ENCODE measurements around the gene NRP1. TPM values are rescaled to one million over a fixed set of nuclear protein-coding genes. Genes with fewer than 3 reads are reported as not detected.
"Not testable (repeated sequence)": the region's sequence is repeated elsewhere in the genome, so short reads cannot be mapped to it uniquely, and the experiment has no call there.

Gene NRP1
- total and polyA plus RNA-seq, 4 donors, result 19.2 to 221 (median 82.2) TPM

DNA sequence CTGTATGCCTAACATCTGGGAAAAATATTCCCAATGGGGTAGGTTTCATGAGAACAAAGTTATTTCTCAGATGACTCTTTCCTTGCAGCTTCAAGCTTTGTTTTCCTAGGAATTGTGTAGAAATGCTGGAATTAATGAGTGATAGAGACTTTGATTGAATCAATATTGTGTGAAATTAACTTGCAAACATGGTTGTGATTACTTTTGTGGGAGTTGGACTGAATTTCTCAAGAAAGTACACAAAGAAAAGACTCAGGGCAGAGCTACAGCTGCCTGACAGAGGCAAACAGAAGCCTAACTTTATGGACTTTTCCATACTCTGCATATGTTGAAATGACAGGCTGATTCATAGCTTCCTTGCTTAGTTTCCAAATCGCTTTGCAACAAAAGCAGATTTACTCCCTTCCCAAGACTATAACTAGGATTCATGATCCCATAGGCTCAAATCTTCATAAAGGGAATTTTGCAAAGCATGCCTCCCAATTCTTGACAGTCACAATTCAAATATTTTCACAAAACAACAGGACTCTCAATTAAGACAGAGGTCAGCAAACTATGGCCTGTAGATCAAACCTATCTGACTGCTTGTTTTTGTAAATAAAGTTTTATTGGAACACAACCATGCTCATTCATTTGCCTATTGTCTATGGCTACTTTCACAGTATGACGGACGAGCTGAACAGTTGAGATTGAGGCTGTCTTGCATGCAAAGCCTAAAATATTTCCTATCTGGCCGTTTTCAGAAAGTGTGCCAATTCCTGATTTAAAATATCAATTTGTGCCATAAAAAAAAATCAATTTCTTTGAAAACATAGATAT is 27.6 kb downstream of the NRP1 start:
- 82 to 85% methylated on average over 4 of the region's 4 CpGs for WGBS, 2 donors
- H3K9me3 ChIP-seq (ENCODE audit: control insufficient read depth, low read length), result no peaks in the 10 kb centered on the region
- peaks cover 0 to 17% of the 10 kb centered on the region in 2 donors for H3K4me1 ChIP-seq (ENCODE audit: control insufficient read depth in 1 of 2, insufficient read depth in 2 of 2, low read length in 2 of 2)
- no peak for ATAC-seq (ENCODE audit: low FRiP score)
- H3K27me3 ChIP-seq (ENCODE audit: control insufficient read depth in 1 of 2, insufficient read depth in 2 of 2, low read length in 1 of 2), result no peaks in the 10 kb centered on the region
- no peak overlapping the region for H3K4me3 ChIP-seq (ENCODE audit: low read length in 2 of 2)
- peaks cover 0 to 2% of the 10 kb centered on the region in 2 donors for H3K36me3 ChIP-seq (ENCODE audit: control insufficient read depth in 1 of 2, insufficient read depth in 2 of 2, low read length in 1 of 2)
- intact Hi-C loops (cut with DNase I), result no loop called here
- DNase-seq, result no peak
- H3K27ac ChIP-seq (ENCODE audit: low read depth in 1 of 2, low read length in 2 of 2), result no peak overlapping the region

DNA sequence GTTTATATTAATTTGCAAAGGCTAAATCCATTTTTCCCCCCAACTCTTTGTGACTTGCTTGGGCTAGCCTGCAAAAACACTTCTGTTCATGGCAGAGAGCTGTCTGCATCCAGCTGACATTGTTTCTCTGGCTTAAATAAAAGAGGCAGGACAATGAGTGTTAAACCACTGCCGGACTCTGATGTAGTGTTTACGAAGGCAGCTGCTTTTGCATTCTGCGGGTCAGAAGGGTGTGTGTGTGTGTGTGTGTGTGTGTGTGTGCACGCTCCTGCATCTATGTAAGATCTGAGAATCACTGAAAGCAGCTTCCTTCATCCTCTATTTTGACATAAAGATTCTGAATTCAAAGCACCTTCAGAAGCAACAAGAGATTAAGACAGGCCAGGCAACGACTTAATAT is 28.3 kb downstream of the NRP1 start:
- peaks cover 0 to 2% of the 10 kb centered on the region in 2 donors for H3K36me3 ChIP-seq (ENCODE audit: control insufficient read depth in 1 of 2, insufficient read depth in 2 of 2, low read length in 1 of 2)
- H3K27me3 ChIP-seq (ENCODE audit: control insufficient read depth in 1 of 2, insufficient read depth in 2 of 2, low read length in 1 of 2), result no peaks in the 10 kb centered on the region
- no peak overlapping the region for H3K4me3 ChIP-seq (ENCODE audit: low read length in 2 of 2)
- DNase-seq, result no peak
- no peaks in the 10 kb centered on the region for H3K9me3 ChIP-seq (ENCODE audit: control insufficient read depth, low read length)
- peaks cover 0 to 17% of the 10 kb centered on the region in 2 donors for H3K4me1 ChIP-seq (ENCODE audit: control insufficient read depth in 1 of 2, insufficient read depth in 2 of 2, low read length in 2 of 2)
- ATAC-seq (ENCODE audit: low FRiP score), result no peak
- no peak overlapping the region for H3K27ac ChIP-seq (ENCODE audit: low read depth in 1 of 2, low read length in 2 of 2)
- 41 to 46% methylated on average over 5 of the region's 5 CpGs for WGBS, 2 donors
- intact Hi-C loops (cut with DNase I), result no loop called here

GRCh38 chr10:33304423-33305225 is 29.8 kb downstream of the NRP1 start:
- intact Hi-C loops (cut with DNase I), result no loop called here
- no peak overlapping the region for H3K4me3 ChIP-seq (ENCODE audit: low read length in 2 of 2)
- H3K9me3 ChIP-seq (ENCODE audit: control insufficient read depth, low read length), result no peaks in the 10 kb centered on the region
- H3K27me3 ChIP-seq (ENCODE audit: control insufficient read depth in 1 of 2, insufficient read depth in 2 of 2, low read length in 1 of 2), result no peaks in the 10 kb centered on the region
- ATAC-seq (ENCODE audit: low FRiP score) (no peak), DNase-seq (no peak)
- peaks cover 0 to 17% of the 10 kb centered on the region in 2 donors for H3K4me1 ChIP-seq (ENCODE audit: control insufficient read depth in 1 of 2, insufficient read depth in 2 of 2, low read length in 2 of 2)
- no peak overlapping the region for H3K27ac ChIP-seq (ENCODE audit: low read depth in 1 of 2, low read length in 2 of 2)
- peaks cover 0 to 2% of the 10 kb centered on the region in 2 donors for H3K36me3 ChIP-seq (ENCODE audit: control insufficient read depth in 1 of 2, insufficient read depth in 2 of 2, low read length in 1 of 2)
- WGBS, 2 donors, result 82 to 88% methylated on average over 6 of the region's 6 CpGs

GRCh38 chr10:33303988-33304387 is 30.5 kb downstream of the NRP1 start:
- no peak overlapping the region for H3K27ac ChIP-seq (ENCODE audit: low read depth in 1 of 2, low read length in 2 of 2)
- no peaks in the 10 kb centered on the region for H3K27me3 ChIP-seq (ENCODE audit: control insufficient read depth in 1 of 2, insufficient read depth in 2 of 2, low read length in 1 of 2)
- ATAC-seq (ENCODE audit: low FRiP score) (no peak), DNase-seq (no peak)
- intact Hi-C loops (cut with DNase I), result no loop called here
- WGBS, 2 donors, result 32 to 38% methylated on average over 3 of the region's 3 CpGs
- peaks cover 0 to 2% of the 10 kb centered on the region in 2 donors for H3K36me3 ChIP-seq (ENCODE audit: control insufficient read depth in 1 of 2, insufficient read depth in 2 of 2, low read length in 1 of 2)
- no peaks in the 10 kb centered on the region for H3K9me3 ChIP-seq (ENCODE audit: control insufficient read depth, low read length)
- H3K4me3 ChIP-seq (ENCODE audit: low read length in 2 of 2), result no peak overlapping the region
- H3K4me1 ChIP-seq (ENCODE audit: control insufficient read depth in 1 of 2, insufficient read depth in 2 of 2, low read length in 2 of 2), result peaks cover 0 to 17% of the 10 kb centered on the region in 2 donors

GRCh38 chr10:33302208-33302829 is 32.1 kb downstream of the NRP1 start:
- H3K9me3 ChIP-seq (ENCODE audit: control insufficient read depth, low read length), result no peaks in the 10 kb centered on the region
- 88 to 89% methylated on average over 2 of the region's 2 CpGs for WGBS, 2 donors
- H3K36me3 ChIP-seq (ENCODE audit: control insufficient read depth in 1 of 2, insufficient read depth in 2 of 2, low read length in 1 of 2), result peaks cover 0 to 2% of the 10 kb centered on the region in 2 donors
- no peak overlapping the region for H3K27ac ChIP-seq (ENCODE audit: low read depth in 1 of 2, low read length in 2 of 2)
- H3K27me3 ChIP-seq (ENCODE audit: control insufficient read depth in 1 of 2, insufficient read depth in 2 of 2, low read length in 1 of 2), result no peaks in the 10 kb centered on the region
- H3K4me1 ChIP-seq (ENCODE audit: control insufficient read depth in 1 of 2, insufficient read depth in 2 of 2, low read length in 2 of 2), result peaks cover 0 to 20% of the 10 kb centered on the region in 2 donors
- H3K4me3 ChIP-seq (ENCODE audit: low read length in 2 of 2), result no peak overlapping the region
- no peak for DNase-seq
- ATAC-seq (ENCODE audit: low FRiP score), result no peak
- intact Hi-C loops (cut with DNase I), result no loop called here

DNA sequence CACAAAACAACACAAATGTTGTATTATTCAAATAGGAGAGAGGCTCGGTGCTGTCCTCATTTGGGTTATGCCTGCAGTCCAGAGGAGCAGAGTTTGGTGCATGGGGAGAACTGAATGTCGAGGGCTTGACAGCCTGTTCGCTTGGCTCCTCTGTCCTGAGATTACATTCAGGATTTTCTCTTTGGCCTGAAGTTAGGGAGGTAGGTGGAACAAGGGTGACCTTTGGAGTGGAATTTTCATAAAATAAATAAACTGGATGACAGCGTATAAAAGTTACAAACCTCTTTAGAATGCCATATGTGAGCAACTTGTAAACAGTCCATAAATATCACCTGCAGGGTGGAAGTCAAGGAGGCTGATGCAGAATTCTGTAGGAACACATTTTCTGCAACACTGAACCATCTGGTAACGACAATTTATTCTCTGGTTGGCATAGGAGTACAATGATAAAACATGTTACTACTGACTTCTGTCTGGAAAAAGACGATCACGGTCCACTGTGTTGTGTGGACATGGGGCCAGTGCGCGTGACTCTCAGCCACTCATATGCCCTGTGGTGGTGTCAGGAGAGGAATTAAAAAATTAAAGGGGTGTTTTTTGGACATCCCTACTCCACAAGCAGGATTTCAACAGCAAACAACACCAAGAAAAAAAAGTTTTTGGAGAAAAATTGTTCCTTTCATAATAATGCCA is 33.2 kb downstream of the NRP1 start:
- intact Hi-C loops (cut with DNase I), result no loop called here
- 81 to 82% methylated on average over 9 of the region's 9 CpGs for WGBS, 2 donors
- no peak overlapping the region for H3K27ac ChIP-seq (ENCODE audit: low read depth in 1 of 2, low read length in 2 of 2)

GRCh38 chr10:33300544-33300943 is 33.9 kb downstream of the NRP1 start:
- 81 to 88% methylated on average over 3 of the region's 3 CpGs for WGBS, 2 donors
- peaks cover 1 to 15% of the 10 kb centered on the region in 2 donors for H3K4me1 ChIP-seq (ENCODE audit: control insufficient read depth in 1 of 2, insufficient read depth in 2 of 2, low read length in 2 of 2)
- H3K36me3 ChIP-seq (ENCODE audit: control insufficient read depth in 1 of 2, insufficient read depth in 2 of 2, low read length in 1 of 2); H3K4me3 ChIP-seq (ENCODE audit: low read length in 2 of 2); H3K27ac ChIP-seq (ENCODE audit: low read depth in 1 of 2, low read length in 2 of 2); intact Hi-C loops (cut with DNase I); H3K9me3 ChIP-seq (ENCODE audit: control insufficient read depth, low read length); ATAC-seq (ENCODE audit: low FRiP score); H3K27me3 ChIP-seq (ENCODE audit: control insufficient read depth in 1 of 2, insufficient read depth in 2 of 2, low read length in 1 of 2); DNase-seq: not testable (repeated sequence)

More for the DNA sequence above, 33.2 kb downstream of the NRP1 start:
- peaks cover 0 to 2% of the 10 kb centered on the region in 2 donors for H3K36me3 ChIP-seq (ENCODE audit: control insufficient read depth in 1 of 2, insufficient read depth in 2 of 2, low read length in 1 of 2)
- ATAC-seq (ENCODE audit: low FRiP score) (no peak), DNase-seq (no peak)
- H3K4me1 ChIP-seq (ENCODE audit: control insufficient read depth in 1 of 2, insufficient read depth in 2 of 2, low read length in 2 of 2), result peaks cover 0 to 15% of the 10 kb centered on the region in 2 donors
- H3K9me3 ChIP-seq (ENCODE audit: control insufficient read depth, low read length), result no peaks in the 10 kb centered on the region
- H3K27me3 ChIP-seq (ENCODE audit: control insufficient read depth in 1 of 2, insufficient read depth in 2 of 2, low read length in 1 of 2), result no peaks in the 10 kb centered on the region
- no peak overlapping the region for H3K4me3 ChIP-seq (ENCODE audit: low read length in 2 of 2)

DNA sequence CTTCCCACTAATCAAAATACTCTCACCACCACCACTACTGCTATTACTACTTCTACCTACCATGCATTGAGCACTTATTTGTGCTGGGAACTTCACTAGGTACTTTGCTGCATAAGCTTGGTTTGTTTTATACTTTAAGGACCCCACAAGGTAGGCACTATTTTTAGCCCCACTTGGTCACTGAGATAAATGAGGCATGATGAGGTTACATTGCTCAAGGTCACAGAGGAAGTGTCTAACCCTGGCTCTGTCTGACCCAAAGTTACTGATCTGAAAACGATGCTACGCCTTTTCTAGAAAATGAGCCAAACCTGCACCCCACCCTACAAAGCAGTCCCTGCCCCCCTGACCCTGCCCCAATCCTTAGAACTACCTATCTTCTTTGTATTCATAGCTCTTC is 35.6 kb downstream of the NRP1 start:
- no peak for DNase-seq
- ATAC-seq (ENCODE audit: low FRiP score), result no peak
- intact Hi-C loops (cut with DNase I), result no loop called here
- Histone ChIP-seq H3K36me3 (ENCODE audit: control insufficient read depth in 1 of 2, insufficient read depth in 2 of 2, low read length in 1 of 2) (no peaks in the 10 kb centered on the region), H3K4me3 (ENCODE audit: low read length in 2 of 2) (no peak overlapping the region), H3K27me3 (ENCODE audit: control insufficient read depth in 1 of 2, insufficient read depth in 2 of 2, low read length in 1 of 2) (no peaks in the 10 kb centered on the region), H3K9me3 (ENCODE audit: control insufficient read depth, low read length) (no peaks in the 10 kb centered on the region), H3K4me1 (ENCODE audit: control insufficient read depth in 1 of 2, insufficient read depth in 2 of 2, low read length in 2 of 2) (peaks cover 1 to 10% of the 10 kb centered on the region in 2 donors), H3K27ac (ENCODE audit: low read depth in 1 of 2, low read length in 2 of 2) (peak overlapping the region in 1 of 2 donors; percentile 18)
- WGBS, 2 donors, result 43 to 77% methylated on average over 2 of the region's 2 CpGs
